ENCODE measurements around the gene TTLL6.

Gene TTLL6

GRCh38 chr17:48767263-48767774 is 49.7 kb downstream of the TTLL6 start:
- no peak overlapping the region for H3K4me2 ChIP-seq (ENCODE audit: low read depth, low read length, poor library complexity, severe bottlenecking)
- no peaks in the 10 kb centered on the region for H3K36me3 ChIP-seq (ENCODE audit: insufficient read depth, low read length)
- no peaks in the 10 kb centered on the region for H3K79me2 ChIP-seq (ENCODE audit: insufficient read depth, low read length)
- H3K4me3 ChIP-seq (ENCODE audit: low read length, poor library complexity, severe bottlenecking), result no peak overlapping the region
- no peak overlapping the region for H2AFZ ChIP-seq (ENCODE audit: low read length)
- no peaks in the 10 kb centered on the region for H4K20me1 ChIP-seq (ENCODE audit: insufficient read depth, low read length, poor library complexity, severe bottlenecking)
- no peak overlapping the region for H3K9ac ChIP-seq (ENCODE audit: low read depth, low read length, poor library complexity, severe bottlenecking)
- H3F3A ChIP-seq (ENCODE audit: low read depth), result no peaks in the 10 kb centered on the region
- H3K27me3 ChIP-seq (ENCODE audit: insufficient read depth, low read length, poor library complexity, severe bottlenecking), result no peaks in the 10 kb centered on the region
- no peaks in the 10 kb centered on the region for H3K9me3 ChIP-seq (ENCODE audit: insufficient read depth, low read depth, low read length)
- H3K9me2 ChIP-seq (replicated peaks; ENCODE audit: low read depth, low read length), result no peaks in the 10 kb centered on the region
- TF ChIP-seq CTCF (conservative IDR thresholded peaks at IDR 0.05; ENCODE audit: low read length) (peak; percentile 27; the same call in 1 of the 2 replicates), EZH2phosphoT487 (IDR thresholded peaks at IDR 0.05; ENCODE audit: borderline replicate concordance) (no peak)
- H3K4me1 ChIP-seq (ENCODE audit: insufficient read depth, low read length, poor library complexity, severe bottlenecking), result peaks cover 14% of the 10 kb centered on the region

GRCh38 chr17:48761114-48761513 is 55.9 kb downstream of the TTLL6 start:
- Histone ChIP-seq H3K79me2 (ENCODE audit: insufficient read depth, low read length) (no peaks in the 10 kb centered on the region), H3K9me3 (ENCODE audit: insufficient read depth, low read depth, low read length) (no peaks in the 10 kb centered on the region), H2AFZ (ENCODE audit: low read length) (no peak overlapping the region), H3K9me2 (replicated peaks; ENCODE audit: low read depth, low read length) (no peaks in the 10 kb centered on the region), H3K27me3 (ENCODE audit: insufficient read depth, low read length, poor library complexity, severe bottlenecking) (no peaks in the 10 kb centered on the region), H3F3A (ENCODE audit: low read depth) (no peaks in the 10 kb centered on the region), H3K4me2 (ENCODE audit: low read depth, low read length, poor library complexity, severe bottlenecking) (no peak overlapping the region), H4K20me1 (ENCODE audit: insufficient read depth, low read length, poor library complexity, severe bottlenecking) (no peaks in the 10 kb centered on the region), H3K4me1 (ENCODE audit: insufficient read depth, low read length, poor library complexity, severe bottlenecking) (no peaks in the 10 kb centered on the region), H3K4me3 (ENCODE audit: low read length, poor library complexity, severe bottlenecking) (no peak overlapping the region), H3K9ac (ENCODE audit: low read depth, low read length, poor library complexity, severe bottlenecking) (no peak overlapping the region), H3K36me3 (ENCODE audit: insufficient read depth, low read length) (no peaks in the 10 kb centered on the region)
- TF ChIP-seq EZH2phosphoT487 (IDR thresholded peaks at IDR 0.05; ENCODE audit: borderline replicate concordance), result no peak
- no peak for TF ChIP-seq CTCF (conservative IDR thresholded peaks at IDR 0.05; ENCODE audit: low read length)

GRCh38 chr17:48760411-48760810 is 56.6 kb downstream of the TTLL6 start:
- Histone ChIP-seq H3K9me2 (replicated peaks; ENCODE audit: low read depth, low read length) (no peaks in the 10 kb centered on the region), H3K27me3 (ENCODE audit: insufficient read depth, low read length, poor library complexity, severe bottlenecking) (no peaks in the 10 kb centered on the region), H3K9me3 (ENCODE audit: insufficient read depth, low read depth, low read length) (no peaks in the 10 kb centered on the region), H3K9ac (ENCODE audit: low read depth, low read length, poor library complexity, severe bottlenecking) (no peak overlapping the region), H3K4me2 (ENCODE audit: low read depth, low read length, poor library complexity, severe bottlenecking) (no peak overlapping the region), H2AFZ (ENCODE audit: low read length) (no peak overlapping the region), H3K4me1 (ENCODE audit: insufficient read depth, low read length, poor library complexity, severe bottlenecking) (no peaks in the 10 kb centered on the region), H4K20me1 (ENCODE audit: insufficient read depth, low read length, poor library complexity, severe bottlenecking) (no peaks in the 10 kb centered on the region), H3K79me2 (ENCODE audit: insufficient read depth, low read length) (no peaks in the 10 kb centered on the region), H3K36me3 (ENCODE audit: insufficient read depth, low read length) (no peaks in the 10 kb centered on the region), H3F3A (ENCODE audit: low read depth) (no peaks in the 10 kb centered on the region), H3K4me3 (ENCODE audit: low read length, poor library complexity, severe bottlenecking) (no peak overlapping the region)
- no peak for TF ChIP-seq CTCF (conservative IDR thresholded peaks at IDR 0.05; ENCODE audit: low read length)
- no peak for TF ChIP-seq EZH2phosphoT487 (IDR thresholded peaks at IDR 0.05; ENCODE audit: borderline replicate concordance)

Data from Loucy (cell line).